Peyer's patch (tissue), 4 donors: ENCODE measurements around the gene GREM2.

Experiments used
- POLR2A ChIP-seq, 2 donors: fragments of 450-650 bp; IDR thresholded peaks; one replicate each; pipeline ENCODE4 v1.5.1; 2017; ENCODE audit warnings: antibody characterized with exemption in 2 of 2, mild to moderate bottlenecking in 2 of 2, moderate library complexity in 2 of 2
- TF ChIP-seq, protein P1 (sequence below), 6 experiments: fragments of 450-650 bp in 4 of 6; fragments of 200-600 bp in 2 of 6; sonication (generic) in 1 of 6; IDR thresholded peaks; one replicate each; pipeline ENCODE4 v1.5.1; 2017 to 2019; ENCODE audit warnings: antibody characterized with exemption in 6 of 6, mild to moderate bottlenecking in 3 of 6, moderate library complexity in 1 of 6

DNA sequence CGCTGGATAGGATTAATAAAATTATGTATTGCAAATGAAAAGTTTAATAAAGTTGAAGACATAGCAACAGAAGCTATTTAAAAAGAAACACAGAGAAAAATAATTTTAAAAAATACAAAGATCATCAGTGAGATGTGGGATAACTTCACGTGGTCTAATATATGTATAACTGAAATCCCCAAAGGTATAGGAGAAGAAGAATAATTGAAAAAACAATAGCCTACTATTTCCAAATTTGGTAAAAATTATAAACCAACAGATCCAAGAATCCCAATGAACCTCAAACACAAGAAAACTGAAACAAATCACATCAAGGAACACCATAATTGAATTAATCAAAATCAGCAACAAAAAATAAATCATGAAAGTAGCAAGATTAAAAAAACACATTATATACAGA lies 44.9 kb downstream of the GREM2 start:
- TF ChIP-seq POLR2A (IDR thresholded peaks at IDR 0.05): no peak
- TF ChIP-seq, protein P1, sequence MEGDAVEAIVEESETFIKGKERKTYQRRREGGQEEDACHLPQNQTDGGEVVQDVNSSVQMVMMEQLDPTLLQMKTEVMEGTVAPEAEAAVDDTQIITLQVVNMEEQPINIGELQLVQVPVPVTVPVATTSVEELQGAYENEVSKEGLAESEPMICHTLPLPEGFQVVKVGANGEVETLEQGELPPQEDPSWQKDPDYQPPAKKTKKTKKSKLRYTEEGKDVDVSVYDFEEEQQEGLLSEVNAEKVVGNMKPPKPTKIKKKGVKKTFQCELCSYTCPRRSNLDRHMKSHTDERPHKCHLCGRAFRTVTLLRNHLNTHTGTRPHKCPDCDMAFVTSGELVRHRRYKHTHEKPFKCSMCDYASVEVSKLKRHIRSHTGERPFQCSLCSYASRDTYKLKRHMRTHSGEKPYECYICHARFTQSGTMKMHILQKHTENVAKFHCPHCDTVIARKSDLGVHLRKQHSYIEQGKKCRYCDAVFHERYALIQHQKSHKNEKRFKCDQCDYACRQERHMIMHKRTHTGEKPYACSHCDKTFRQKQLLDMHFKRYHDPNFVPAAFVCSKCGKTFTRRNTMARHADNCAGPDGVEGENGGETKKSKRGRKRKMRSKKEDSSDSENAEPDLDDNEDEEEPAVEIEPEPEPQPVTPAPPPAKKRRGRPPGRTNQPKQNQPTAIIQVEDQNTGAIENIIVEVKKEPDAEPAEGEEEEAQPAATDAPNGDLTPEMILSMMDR (IDR thresholded peaks at IDR 0.05): no peak
